GM19395 (cell line): ENCODE measurements around the gene DCUN1D4.

Source experiments
- ATAC-seq: cut with Tn5 transposase; IDR thresholded peaks from one replicate; pipeline ENCODE4 v1.9.1; 2021; ENCODE audit warnings: mild to moderate bottlenecking, moderate library complexity; ENCODE audit not compliant: unreplicated experiment

Gene DCUN1D4

DNA sequence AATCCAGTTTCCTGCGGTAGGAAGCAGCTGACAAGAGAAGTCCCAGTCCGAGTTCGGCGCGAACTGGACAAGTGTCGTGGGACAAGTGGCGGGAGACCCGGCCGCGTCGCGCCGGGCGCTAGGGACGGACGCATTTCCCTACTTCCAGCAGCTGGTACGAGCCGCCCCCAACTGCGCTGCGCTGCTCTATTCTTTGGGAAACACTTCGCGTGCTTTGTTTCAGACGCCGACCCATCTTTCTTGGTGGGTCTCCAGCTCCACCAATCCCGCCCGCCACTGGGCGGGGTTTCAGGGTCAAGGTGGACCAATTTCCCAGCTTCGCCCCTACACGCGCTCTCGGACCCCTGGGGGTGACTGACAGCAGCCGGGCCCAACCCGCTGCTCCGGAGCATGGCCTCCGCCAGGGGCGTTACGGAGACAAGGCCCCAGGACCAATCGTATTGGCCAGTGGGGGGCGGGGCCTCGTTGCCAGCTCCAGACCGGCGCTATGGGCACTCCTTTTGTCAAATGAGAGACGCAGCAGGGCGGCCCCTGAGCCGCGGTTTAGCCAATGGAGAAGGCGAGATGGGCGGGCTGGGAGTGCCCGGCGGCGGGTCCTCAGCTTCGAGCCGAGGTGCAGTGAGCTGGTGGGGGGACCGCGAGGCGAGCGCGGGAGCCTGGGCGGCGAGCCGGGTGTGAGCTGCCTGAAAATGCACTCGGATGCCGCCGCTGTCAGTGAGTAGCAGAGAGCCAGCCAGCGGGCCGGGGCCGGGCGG is at the start of gene DCUN1D4:
TSS of gene DCUN1D4 (plus strand) at position 600 of the 755 bp plus-strand sequence. CDS start at position 690, 90 bp downstream.
- peak; percentile 90 for ATAC-seq

DNA sequence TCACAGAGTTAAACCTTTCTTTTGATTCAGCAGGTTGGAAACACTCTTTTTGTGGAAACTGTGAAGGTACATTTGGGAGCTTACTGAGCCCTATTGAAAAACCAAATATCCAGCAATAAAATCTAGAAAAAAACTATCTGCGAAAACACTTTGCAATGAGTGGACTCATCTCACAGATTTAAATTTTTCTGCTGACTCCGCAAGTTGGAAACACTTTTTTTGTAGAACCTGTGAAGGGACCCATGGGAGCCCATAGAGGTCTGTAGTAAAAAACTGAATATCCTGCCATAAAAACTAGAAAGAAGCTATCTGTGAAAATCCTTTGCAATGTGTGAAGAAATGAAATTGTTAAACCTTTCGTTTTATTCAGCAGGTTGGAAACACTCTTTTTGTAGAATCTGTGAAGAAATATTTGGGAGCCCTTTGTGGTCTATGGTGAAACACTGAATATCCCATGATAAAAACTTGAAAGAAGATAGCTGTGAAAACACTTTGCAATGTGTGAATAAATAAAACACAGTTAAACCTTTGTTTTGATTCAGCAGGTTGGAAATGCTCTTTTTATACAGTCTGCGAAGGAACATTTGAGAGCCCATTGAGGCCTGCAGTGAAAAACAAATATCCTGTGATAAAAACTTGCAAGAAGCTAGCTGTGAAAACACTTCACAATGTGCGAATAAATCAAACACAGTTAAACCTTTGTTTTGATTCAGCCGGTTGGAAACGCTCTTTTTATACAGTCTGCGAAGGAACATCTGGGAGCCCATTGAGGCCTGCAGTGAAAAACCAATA is 22.3 kb upstream of the DCUN1D4 start:
- no peak for ATAC-seq

DNA sequence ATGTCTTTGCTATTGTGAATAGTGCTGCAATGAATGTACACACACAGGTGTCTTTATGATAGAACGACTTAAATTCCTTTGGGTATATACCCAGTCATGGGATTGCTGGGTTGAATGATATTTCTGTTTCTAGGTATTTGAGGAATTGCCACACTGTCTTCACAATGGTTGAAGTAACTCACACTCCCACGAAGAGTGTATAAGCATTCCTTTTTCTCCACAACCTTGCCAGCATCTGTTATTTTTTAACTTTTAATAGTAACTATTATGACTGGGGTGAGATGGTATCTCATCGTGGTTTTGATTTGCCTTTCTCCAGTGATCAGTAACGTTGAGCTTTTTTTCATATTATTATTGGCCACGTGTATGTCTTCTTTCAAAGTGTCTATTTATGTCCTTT is 17.6 kb upstream of the DCUN1D4 start:
- ATAC-seq = no peak

DNA sequence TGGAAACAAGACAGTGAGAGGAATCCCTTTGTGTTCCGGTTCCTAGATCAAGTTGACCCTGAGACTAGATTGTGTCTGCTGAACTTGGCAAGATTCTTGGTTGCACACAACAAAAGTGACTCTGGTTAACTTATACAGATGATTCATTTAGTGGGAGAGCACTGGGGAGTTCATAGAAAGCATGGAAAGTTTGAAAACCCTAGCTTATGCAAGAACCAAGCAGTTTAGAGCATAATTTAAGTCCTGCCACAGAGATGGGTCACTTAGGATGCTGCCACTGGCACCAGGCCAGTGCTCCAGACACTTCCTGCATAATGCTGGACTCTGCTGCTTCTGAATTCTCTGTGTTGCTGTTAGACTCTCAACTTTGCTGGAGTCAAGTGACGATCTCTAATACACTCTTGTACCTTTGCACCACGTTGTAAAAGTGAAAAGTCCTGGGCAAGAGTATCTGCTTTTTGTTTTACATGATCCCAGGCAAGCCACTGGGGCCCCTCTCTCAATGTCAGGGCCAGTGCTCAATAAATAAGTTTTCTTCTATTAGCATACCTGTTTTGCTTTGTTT is 12.7 kb upstream of the DCUN1D4 start:
- no peak for ATAC-seq

DNA sequence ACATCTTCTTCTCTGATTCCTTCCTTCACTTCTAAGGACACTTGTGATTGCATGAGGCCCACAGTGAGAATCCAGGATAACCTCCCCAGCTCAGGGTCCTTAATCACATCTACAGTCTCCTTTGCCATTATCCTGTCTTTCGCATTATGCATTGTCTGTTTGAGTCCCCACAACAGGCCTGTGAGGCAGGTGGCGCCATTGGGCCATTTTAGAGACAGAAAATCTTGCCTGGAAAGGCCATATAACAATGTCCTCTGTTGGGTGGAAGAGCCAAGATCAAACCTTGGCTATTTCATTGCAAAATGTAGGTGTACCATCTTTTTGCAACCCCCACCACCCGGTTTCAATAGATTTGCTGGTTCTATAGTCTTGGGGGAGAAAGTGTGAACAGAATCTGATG is 11.8 kb upstream of the DCUN1D4 start:
- ATAC-seq = peak; percentile 88

DNA sequence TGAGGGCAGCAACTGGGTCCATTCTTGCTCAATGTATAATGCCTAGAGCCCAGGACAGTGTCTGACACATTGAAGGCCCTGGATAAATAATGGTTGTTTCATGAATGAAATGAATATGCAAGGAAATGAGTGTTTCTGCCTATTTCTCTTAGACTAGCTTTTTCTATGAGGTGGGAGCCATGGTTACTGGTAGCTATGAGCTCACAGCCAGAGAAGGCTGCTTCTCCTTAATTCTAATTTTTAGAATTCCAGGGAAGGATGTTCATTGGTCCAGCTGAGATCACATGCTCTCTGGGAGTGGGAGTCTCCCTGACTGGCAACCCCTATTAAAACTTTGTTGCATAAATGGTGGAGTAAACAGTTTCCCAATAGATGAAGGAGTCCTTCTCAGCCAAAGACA is 9.7 kb upstream of the DCUN1D4 start:
- no peak for ATAC-seq

DNA sequence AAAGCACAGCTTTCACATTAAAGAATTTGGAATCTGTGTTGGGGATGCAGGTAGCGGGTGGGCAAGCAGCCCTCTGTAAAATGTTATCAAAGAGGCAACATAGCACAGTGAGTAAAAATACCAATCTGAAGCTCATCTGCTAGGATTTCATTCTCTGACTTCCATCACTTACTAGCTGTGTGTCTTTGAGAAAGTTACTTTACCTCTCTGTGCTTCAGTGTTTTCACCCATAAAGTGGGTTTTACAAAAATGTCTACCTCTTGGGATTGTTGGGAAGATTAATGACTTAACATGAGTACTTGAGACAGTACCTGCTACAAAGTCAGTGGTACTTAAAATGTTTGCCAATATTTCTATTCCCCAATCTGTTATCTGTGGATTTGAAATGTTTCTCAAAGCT is 7.9 kb upstream of the DCUN1D4 start:
- no peak for ATAC-seq

DNA sequence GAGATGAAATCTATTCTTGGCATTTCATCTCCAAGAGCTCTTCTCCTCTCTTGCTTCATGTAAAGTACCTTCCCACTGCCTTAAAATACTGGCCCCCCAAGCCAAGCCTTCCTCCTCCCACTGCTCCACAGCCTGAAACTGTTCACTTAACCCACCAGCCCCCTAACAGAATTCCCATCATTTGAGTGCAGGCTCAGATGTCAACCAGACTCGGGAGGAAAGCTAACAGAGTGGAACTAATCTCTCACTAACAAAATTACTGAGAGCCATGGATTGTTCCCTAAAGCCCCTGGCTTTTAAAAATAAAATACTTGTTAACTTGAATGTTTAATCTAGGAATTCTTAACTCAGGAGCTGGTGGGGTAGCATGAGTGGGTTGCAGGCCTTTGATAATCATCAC is 7.1 kb upstream of the DCUN1D4 start:
- ATAC-seq = no peak

- no peak for ATAC-seq
Observed at GRCh38 chr4:51836549-51836948, 6.4 kb upstream of the DCUN1D4 start.

- no peak for ATAC-seq
Observed at GRCh38 chr4:51840781-51841180, 2.2 kb upstream of the DCUN1D4 start.

GRCh38 chr4:51842167-51842553 is 793 bp upstream of the DCUN1D4 start:
- no peak for ATAC-seq

GRCh38 chr4:51843309-51844152 is 578 bp downstream of the DCUN1D4 start:
- peak; percentile 30 for ATAC-seq

- peak; percentile 53 for ATAC-seq
Observed at GRCh38 chr4:51844153-51845054, 1.5 kb downstream of the DCUN1D4 start.

- no peak for ATAC-seq
Observed at GRCh38 chr4:51845055-51845426, 2.1 kb downstream of the DCUN1D4 start.

- no peak for ATAC-seq
Observed at GRCh38 chr4:51845711-51846110, 2.8 kb downstream of the DCUN1D4 start.

DNA sequence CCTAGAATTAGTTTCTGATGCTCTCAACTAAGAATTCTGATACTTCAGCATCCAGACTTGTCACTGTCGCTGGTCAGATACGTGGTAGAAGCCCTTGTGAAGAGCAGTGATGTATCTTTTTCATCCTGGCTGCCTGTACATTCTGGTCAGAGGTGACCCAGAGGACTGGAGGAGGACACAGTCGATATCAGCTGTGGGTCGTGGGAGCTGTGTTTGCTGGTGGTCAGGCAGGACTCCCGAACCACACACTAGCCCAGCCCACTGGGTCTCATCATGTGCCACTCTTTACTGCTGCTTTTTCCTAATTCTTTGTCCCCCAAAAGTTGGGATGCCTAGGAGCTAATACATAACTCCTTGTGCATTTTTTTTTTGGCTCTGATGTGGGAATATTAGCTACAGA is 6.5 kb downstream of the DCUN1D4 start:
- no peak for ATAC-seq

DNA sequence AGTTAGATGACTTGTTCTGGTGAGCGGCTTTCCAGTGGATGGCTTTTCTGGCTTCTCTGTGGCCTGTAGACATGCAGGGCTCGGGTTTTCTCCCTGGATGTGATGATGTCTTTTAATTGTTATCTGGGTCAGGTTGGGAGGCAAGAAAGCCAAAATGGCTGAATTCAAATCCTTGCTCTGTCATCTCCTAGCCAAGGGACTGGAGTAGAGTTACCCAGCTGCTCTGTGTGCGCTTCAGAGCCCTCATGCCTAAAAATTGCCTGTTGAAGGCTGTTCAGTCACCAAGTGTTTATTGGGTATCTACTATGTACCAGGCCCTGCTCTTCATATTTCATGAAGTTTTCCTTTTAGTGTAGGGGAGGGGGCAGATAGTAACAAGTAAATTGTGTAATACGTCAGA is 7.3 kb downstream of the DCUN1D4 start:
- no peak for ATAC-seq

- ATAC-seq = no peak
Observed at GRCh38 chr4:51851090-51851936, 8.4 kb downstream of the DCUN1D4 start.

DNA sequence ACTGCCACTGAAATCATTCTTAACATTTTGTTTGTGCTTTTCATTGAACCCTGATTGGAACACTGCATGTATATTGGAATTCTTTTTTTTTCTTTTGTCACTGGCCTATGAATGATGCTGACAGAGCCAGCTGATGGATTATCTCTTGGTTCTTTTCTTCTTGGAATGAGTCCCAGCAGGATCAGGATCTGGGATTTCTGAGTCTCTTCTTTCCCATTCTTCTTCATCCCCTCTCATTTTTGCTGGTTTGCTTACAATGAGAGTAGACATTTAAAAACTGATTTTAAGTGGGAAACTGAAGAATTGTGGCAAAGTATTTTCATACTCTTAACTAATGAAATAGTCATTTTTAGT is 9.0 kb downstream of the DCUN1D4 start:
- ATAC-seq = no peak
